ENCODE data around the gene NXNL1. TPM values are rescaled to one million over a fixed set of nuclear protein-coding genes. Genes with fewer than 3 reads are reported as not detected.

The NXNL1 gene
- total RNA-seq, 1 experiment from 2014 or later, result not detected

DNA sequence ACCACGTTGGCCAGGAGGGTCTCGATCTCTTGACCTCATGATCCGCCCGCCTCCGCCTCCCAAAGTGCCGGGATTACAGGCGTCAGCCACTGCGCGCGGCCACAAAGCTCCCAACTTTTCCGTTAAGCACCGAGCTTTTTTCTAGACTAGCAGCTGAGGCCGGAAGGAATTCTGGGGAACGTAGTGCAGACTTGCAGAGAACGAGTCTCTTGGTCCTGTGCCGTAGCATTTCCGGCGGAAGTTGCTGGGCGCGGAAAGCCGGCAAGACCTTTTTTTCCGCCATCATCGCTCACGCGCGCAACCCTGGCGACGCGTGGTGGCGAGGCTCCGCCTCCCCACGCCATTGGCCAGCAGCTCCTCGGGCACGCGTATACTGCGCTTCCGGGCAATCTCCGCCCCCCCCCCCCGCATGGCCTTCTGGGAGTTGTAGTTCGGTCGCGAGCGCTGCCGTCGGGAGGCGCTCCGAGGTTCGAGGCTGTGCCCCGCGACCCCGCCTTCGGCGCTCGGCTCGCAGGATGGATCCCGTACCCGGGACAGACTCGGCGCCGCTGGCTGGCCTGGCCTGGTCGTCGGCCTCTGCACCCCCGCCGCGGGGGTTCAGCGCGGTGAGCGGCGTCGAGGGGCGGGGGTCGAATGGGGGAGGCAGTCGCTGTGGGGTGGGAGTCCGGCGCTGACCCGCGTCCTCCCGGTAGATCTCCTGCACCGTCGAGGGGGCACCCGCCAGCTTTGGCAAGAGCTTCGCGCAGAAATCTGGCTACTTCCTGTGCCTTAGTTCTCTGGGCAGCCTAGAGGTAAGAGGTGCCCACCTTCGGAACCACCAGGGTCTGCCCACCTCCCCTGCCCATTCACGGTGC, 40.9 kb downstream of the NXNL1 start, which contains the start of gene MVB12A:
TSS of gene MVB12A (plus strand) at position 427 of the 854 bp plus-strand sequence. CDS start at position 516, 89 bp downstream.
- Histone ChIP-seq H3K4me1 (ENCODE audit: insufficient read depth, low read length) (no peaks in the 10 kb centered on the region; the same call in 1 of the 2 replicates), H2BK12ac (ENCODE audit: insufficient read length, low read depth, low read length) (no peak within 1 kb of the TSS), H4K20me1 (ENCODE audit: control insufficient read depth, insufficient read depth, insufficient read length) (no peaks in the 10 kb centered on the region), H2BK5ac (ENCODE audit: insufficient read length, low read length) (no peak within 1 kb of the TSS), H2BK15ac (ENCODE audit: low read depth, low read length) (no peak within 1 kb of the TSS), H3K18ac (ENCODE audit: insufficient read length, low read depth, low read length) (no peak within 1 kb of the TSS), H3K4me2 (ENCODE audit: insufficient read depth, insufficient read length, low read length) (peak within 1 kb of the TSS; percentile 71), H3K79me1 (ENCODE audit: insufficient read depth, low read depth, low read length, poor library complexity, severe bottlenecking) (no peaks in the 10 kb centered on the region), H3K4ac (ENCODE audit: low read depth, low read length) (no peak within 1 kb of the TSS), H4K8ac (replicated peaks; ENCODE audit: insufficient read length, low read depth, low read length) (no peak within 1 kb of the TSS), H3K27me3 (ENCODE audit: insufficient read depth, low read length) (no peaks in the 10 kb centered on the region), H4K5ac (ENCODE audit: insufficient read length, low read depth, low read length) (no peak within 1 kb of the TSS), H3K9ac (ENCODE audit: extremely low read depth, insufficient read length, low read length) (peak within 1 kb of the TSS; percentile 11), H3K23me2 (ENCODE audit: insufficient read length, low read depth, low read length, poor library complexity, severe bottlenecking) (peaks cover 10% of the 10 kb centered on the region), H3K9me3 (ENCODE audit: control insufficient read depth, low read depth, low read length) (no peaks in the 10 kb centered on the region), H3K79me2 (ENCODE audit: insufficient read depth, low read length) (no peaks in the 10 kb centered on the region), H4K91ac (ENCODE audit: insufficient read length, low read depth, low read length) (no peak within 1 kb of the TSS), H3K23ac (ENCODE audit: insufficient read length, low read depth, low read length) (no peak within 1 kb of the TSS), H3K56ac (ENCODE audit: insufficient read length, low read depth, low read length) (no peak within 1 kb of the TSS), H3T11ph (ENCODE audit: low read length) (no peak within 1 kb of the TSS), H2BK120ac (ENCODE audit: low read depth, low read length, poor library complexity, severe bottlenecking) (no peak within 1 kb of the TSS), H2AK5ac (ENCODE audit: insufficient read length, low read length) (no peak within 1 kb of the TSS), H3K27ac (ENCODE audit: insufficient read length, low read depth, low read length) (peak within 1 kb of the TSS; percentile 3), H2AFZ (ENCODE audit: low read length) (no peak within 1 kb of the TSS), H2BK20ac (ENCODE audit: low read depth, low read length, poor library complexity, severe bottlenecking) (no peak within 1 kb of the TSS), H3K14ac (ENCODE audit: insufficient read depth, low read length) (0 out of 2 replicates have a peak within 1 kb of the TSS, but pooled peaks have one; percentile 17)
- TF ChIP-seq, protein P1, sequence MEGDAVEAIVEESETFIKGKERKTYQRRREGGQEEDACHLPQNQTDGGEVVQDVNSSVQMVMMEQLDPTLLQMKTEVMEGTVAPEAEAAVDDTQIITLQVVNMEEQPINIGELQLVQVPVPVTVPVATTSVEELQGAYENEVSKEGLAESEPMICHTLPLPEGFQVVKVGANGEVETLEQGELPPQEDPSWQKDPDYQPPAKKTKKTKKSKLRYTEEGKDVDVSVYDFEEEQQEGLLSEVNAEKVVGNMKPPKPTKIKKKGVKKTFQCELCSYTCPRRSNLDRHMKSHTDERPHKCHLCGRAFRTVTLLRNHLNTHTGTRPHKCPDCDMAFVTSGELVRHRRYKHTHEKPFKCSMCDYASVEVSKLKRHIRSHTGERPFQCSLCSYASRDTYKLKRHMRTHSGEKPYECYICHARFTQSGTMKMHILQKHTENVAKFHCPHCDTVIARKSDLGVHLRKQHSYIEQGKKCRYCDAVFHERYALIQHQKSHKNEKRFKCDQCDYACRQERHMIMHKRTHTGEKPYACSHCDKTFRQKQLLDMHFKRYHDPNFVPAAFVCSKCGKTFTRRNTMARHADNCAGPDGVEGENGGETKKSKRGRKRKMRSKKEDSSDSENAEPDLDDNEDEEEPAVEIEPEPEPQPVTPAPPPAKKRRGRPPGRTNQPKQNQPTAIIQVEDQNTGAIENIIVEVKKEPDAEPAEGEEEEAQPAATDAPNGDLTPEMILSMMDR (conservative IDR thresholded peaks at IDR 0.05), result no peak
- Mint-ChIP-seq H3K36me3 (ENCODE audit: insufficient read depth in 1 of 3, low read depth in 3 of 3) (peaks cover 0 to 13% (median 4%) of the 10 kb centered on the region in 3 experiments; a peak in 2 of 7 replicates), H3K27ac (peak within 1 kb of the TSS; percentile 95 to 97 (median 97)), H3K4me3 (peak within 1 kb of the TSS; percentile 84 to 94), H3K9me3 (no peaks in the 10 kb centered on the region; a peak in 1 of 5 replicates), H3K4me1 (peaks cover 29 to 42% of the 10 kb centered on the region in 2 experiments), H3K27me3 (ENCODE audit: low read depth) (peaks cover 21% of the 10 kb centered on the region)
- no CpG with 5 or more reads among the region's 85 CpGs for WGBS (ENCODE audit: extremely low coverage, insufficient read length, low lambda C conversion rate)
- peak; percentile 99 for DNase-seq
